Fibroblast of upper back skin (primary cell): ENCODE data around the gene VMO1.

Experiments used
- DNase-seq: peaks from one replicate; pipeline ENCODE4 v3.0.0-alpha.2; 2013

Gene VMO1

DNA sequence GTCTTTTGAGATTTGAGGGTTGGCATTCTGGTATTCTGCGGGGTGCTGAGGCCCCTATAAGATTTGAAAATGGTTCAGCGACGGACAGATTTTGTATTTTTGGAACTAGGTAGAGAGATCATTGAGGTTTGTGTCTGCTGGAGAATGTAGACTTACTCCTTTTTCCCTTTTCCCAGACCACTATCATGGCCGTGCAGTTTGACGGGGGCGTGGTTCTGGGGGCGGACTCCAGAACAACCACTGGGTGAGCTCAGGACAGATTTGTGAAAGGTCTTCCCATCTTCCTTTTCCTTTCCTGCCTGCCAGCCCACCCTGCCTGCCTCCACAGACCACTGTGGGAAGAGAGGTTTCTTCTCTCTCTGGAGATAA lies 10.4 kb upstream of the VMO1 start:
- peak; percentile 27 for DNase-seq

DNA sequence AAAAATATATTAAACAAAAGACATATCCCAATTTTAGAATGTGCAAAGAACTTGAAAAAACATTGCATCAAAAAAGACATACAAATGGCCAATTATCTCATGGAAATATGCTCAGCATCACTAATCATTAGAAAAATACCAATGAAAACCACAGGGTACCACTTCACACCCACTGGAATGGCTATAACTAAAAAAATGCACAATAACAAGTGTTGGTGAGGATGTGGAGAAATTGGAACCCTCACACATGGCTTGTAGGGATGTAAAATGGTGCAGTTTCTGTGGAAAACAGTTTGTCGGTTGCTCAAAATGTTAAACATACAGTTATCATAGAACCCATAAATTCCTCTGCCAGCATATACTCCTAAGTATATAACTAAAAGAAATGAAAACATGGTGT lies 9.0 kb upstream of the VMO1 start:
- no peak for DNase-seq

DNA sequence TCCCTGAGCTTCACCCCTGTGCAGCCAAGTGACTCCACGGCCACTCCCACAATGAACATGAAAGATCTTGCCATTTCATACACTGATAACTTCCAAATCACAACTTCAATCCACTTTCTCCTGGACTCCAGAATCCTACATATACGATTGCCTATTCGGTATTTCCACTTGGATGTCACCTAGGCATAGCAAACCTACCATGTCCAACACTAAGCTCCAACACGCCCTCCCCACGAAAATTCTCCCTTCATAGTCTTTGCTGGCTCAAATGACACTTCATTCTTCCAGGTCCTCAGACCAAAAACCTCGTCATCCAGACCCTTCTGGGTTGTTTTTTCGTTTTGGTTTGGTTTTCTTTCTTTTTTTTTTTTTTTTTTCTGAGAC lies 4.5 kb upstream of the VMO1 start:
- DNase-seq = no peak

DNA sequence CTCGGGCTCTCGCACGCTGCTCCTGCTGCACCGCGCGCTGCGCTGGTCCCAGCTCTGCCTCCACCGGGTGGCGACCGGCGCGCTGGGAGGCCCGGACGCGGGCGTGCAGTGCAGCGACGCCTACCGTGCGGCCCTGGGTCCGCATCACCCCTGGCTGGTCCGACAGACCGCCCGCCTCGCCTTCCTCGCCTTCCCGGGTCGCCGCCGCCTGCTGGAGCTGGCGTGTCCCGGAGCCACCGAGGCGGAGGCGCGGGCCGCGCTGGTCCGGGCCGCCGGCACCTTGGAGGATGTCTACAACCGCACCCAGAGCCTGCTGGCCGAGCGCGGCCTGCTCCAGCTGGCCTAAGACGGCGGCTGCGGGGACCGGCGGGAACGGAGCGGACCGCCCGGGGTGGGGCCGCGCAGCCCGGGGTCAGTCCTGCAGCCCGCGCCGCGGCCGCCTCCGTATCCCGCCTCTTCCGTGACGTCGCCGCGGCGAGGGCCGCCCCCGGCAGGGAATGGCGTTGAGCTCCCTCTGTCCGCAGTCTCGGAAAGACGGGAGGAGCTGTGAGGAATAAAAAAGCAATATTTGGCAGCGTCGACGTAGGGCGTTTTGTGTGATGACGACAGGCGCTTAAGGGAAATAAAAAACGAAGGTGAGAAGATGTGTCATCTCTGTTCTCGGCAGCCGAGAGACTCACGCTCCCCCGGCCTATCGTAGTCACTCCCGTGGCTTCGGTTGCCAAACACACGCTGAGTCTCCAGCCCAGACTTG lies 4.0 kb upstream of the VMO1 start:
- DNase-seq = peak; percentile 86

DNA sequence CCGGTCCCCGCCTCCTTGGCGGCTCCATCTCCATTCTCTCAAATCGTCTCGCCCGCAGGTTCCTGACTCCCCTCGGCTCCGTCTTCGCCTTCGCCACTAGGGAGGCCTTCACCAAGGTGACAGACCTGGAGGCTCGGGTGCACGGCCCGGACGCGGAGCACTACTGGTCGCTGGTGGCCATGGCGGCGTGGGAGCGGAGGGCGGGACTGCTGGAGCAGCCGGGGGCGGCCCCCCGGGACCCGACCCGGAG lies 3.5 kb upstream of the VMO1 start:
- no peak for DNase-seq

DNA sequence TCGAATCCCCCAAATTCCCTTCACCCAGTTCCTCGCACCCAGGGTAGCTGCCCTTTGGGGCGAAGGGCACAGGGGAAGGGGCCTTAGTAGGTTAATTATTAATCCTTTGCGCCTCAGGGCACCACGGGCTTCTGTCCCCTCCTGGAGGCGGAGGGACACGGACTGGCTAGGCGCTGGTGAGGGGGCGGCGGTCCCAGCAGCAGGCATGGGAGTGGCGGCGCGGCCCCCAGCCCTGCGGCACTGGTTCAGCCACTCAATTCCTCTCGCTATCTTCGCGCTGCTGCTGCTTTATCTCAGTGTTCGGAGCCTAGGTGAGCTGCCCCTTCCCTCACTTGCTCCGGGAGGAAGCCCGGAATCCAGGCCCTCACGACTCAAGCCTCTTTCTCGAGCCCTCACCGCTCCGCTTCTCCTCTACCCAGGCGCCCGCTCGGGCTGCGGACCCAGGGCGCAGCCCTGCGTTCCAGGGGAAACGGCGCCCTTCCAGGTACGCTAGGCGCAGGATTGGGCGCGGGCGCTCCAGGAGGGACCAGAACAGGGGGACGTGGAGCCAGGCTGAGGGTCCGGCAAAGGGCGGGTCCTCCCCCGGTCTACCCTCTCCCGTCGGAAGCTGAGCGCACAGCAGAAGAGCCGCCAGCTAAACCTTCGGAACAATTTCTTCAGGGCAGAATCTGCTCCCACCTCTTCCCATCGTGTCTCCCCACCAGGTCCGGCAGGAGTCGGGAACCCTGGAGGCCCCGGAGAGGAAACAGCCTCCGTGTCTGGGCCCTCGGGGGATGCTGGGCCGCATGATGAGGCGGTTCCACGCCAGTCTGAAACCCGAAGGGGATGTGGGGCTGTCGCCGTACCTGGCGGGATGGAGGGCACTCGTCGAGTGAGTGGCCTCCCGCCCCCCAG lies 2.9 kb upstream of the VMO1 start, which contains the start of gene GLTPD2:
TSS of gene GLTPD2 (plus strand) at position 158 of the 894 bp plus-strand sequence. CDS start at position 206, 48 bp downstream.
- no peak for DNase-seq

DNA sequence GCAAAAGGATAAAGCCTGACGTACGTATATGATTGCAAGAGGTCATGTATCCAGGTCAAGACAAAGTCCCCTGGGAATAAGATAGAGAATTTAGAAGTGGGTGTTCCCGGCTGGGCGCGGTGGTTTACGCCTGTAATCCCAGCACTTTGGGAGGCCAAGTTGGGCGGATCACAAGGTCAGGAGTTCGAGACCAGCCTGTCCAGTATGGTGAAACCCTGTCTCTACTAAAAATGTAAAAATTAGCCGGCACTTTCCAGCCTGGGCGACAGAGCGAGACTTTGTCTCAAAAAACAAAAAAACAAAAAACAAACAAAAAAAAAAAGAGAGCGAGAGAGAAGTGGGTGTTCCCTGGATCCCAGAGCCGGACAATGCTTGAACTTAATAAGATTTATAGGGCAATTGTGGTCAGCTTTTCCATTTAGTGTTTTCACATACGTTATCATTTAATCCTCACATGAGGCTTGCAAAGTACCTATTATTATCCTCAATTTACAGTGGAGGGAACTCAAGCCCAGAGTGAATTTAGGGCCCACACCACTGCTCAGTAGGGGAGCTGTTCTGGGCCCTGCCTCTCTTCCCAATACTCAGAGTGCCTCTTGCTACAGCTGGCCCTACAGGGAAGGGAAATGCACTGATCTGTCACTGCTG lies 2.1 kb upstream of the VMO1 start:
- DNase-seq = no peak

DNA sequence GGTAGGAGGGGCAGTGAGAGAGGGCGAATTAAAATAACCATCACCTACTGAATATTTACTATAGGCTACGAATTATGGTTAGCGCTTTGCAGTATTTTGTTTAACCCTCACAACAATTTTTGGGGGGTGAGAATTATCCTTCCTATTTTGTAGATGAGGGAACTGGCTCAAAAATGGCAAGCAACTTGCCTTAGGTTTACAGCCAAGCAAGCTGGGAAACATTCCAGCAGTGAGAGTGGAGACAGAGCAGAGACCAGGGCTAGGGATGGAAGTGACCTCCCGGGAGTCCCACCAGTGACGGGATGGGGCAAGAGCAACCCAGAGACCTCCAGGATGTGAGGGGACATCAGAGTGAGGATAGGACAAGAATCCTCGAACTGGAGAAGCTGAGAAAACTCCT lies 352 bp upstream of the VMO1 start:
- no peak for DNase-seq

DNA sequence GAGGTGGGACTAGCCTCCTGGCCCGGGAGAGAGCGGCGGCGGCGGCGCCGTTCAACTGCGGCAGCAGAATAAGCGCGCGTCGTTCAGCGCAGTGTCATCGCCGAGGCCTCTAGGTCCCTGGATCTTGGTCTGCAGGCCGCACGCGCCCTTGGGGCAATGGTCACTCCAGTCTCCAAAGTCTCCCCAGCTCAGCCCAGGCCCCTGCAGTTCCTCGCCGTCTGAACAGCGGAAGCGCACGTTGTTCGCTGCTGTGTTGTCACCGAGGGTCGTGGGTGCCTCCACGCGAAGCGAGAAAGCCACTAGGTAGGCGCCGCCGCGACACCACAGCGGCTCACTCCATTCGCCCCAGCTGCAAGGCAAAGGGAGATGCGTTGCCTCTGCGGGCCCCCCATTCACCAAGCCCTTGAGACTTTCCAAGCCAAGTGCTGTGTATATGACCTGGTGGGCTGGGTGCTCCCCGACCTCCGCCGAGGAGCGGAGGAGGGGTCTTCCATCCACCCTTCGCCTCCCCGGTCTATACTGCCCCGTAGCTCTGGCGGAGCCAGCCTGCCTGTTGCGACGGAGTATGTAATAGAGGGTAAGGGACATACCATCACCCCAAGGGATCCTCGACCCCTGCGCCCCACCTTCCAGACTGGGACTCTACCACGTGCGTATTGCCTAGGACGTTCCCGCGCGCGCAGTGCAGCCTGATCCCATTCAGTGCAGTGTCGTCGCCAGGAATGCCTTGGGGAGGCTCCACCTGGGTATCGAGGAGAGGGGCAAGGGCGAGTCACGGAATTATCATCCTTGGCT lies 656 bp downstream of the VMO1 start:
- no peak for DNase-seq

DNA sequence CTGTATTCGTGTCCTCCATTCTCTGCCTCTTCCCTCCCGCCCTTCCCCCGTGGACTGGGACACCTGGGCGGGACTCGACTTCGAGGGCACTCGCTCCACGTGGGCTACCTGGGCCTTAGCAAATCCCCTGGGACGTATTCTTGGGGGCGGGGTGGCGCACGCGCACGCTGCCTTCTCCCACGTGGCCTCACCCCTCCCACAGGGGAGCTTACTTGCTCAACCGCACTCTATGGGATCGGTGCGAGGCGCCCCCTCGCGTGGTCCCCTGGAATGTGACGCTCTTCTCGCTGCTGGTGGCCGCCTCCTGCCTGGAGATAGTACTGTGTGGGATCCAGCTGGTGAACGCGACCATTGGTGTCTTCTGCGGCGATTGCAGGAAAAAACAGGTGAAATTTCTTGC lies 3.5 kb downstream of the VMO1 start:
- no peak for DNase-seq

DNA sequence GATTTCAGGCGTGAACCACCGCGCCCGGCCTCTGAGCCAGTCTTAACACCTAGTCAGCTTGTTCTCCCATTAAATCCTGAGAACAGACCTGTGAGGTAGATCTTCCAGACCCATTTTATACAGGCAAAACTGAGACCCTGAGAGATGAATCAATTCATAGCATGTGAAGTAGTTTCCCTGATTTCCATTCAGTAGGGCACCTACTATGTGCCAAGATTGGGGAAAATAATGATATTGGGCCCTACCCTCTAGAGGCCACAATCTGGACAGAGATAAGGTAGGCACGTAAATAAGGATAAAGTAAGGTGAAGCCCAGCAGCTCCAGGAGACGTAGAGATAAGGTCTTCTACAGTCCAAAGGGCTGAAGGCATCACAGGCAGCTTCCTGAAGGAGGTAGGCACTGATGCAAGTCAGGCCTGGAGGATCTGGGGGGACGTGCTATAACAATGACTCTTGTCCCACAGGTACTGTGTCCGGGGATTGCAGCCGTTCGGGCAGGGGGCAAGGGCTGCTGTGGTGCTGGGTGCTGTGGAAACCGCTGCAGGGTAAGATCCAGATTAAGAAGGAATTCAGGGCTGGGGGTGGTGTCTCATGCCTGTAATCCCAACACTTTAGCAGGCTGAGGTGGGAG lies 5.7 kb downstream of the VMO1 start:
- no peak for DNase-seq

DNA sequence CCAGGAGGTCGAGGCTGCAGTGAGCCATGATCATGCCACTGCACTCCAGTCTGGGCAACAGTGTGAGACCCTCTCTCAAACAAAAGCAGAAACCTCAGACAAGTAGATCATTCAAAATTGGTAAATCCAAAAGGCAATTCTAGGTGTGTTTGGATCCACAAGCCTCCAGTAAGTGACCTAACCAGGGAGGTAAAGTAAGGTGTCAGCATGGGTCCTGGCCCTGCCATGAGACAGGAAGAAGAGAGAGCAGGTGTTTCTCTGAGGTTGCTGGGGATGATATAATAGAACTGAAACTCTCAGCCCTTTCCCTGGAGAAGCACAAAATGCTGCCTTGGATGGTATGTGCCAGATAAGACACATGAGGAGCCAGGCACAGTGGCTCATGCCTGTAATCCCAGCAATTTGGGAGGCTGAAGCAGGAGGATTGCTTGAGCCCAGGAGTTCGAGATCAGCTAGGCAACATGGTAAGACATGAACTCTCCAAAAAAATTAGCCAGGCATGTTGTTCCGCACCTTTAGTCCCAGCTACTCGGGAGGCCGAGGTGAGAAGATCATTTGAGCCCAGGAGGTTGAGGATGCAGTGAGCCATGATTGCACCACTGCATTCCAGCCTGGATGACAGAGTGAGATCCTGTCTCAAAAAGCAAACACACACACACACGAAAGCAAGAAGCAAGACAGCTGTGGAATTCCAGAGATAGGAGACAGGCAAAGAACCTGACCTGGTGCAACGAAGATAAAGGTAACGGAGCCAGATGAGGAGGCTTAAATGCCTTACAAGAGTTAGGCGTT lies 8.0 kb downstream of the VMO1 start:
- no peak for DNase-seq

DNA sequence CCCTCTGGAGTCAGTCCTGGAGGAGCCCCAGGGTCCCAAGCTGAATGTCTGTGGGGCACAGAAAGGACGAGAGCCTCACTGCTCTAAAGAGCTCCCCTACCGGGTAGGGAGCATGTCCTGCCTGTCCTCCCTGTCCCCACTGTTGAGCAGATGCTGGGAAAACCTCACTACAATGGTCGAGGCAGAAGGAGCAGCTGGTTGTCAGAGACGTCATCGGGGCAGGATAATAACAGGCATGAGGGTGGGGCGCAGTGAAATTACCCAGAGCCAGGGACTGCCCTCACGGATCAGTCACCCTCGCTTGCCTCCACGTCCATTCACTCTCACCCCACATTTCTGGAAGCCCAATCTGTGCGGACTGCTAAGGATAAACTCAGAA lies 13.9 kb downstream of the VMO1 start:
- no peak for DNase-seq

DNA sequence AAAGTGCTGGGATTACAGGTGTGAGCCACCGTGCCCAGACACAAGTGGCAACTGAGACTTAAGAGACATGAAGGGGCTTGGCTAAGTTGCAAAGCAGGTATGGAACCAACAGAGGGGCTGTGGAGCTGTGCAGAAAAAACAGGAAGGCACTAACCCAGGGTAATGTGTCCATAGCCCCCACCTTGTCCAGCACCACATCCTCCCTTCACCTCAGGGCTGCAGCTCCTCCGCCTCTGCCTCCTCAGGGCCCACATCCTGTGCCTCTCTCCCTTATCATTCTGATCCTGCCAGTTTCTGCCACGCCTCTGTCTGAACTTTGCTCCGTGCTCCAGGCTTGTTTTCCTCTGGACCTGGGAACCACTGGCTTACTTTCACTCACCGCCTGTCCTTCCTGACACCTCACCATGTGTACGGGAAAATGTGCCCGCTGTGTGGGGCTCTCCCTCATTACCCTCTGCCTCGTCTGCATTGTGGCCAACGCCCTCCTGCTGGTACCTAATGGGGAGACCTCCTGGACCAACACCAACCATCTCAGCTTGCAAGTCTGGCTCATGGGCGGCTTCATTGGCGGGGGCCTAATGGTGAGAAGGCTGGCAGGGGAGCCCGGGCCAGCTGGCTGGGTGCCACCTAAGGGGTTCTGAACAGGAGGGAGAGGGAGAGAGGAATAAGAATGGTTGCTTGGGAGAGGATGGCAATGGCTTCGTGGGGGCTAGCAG lies 14.5 kb downstream of the VMO1 start, which contains the start of gene TM4SF5:
TSS of gene TM4SF5 (plus strand) at position 368 of the 716 bp plus-strand sequence. CDS start at position 405, 37 bp downstream.
- DNase-seq = no peak

DNA sequence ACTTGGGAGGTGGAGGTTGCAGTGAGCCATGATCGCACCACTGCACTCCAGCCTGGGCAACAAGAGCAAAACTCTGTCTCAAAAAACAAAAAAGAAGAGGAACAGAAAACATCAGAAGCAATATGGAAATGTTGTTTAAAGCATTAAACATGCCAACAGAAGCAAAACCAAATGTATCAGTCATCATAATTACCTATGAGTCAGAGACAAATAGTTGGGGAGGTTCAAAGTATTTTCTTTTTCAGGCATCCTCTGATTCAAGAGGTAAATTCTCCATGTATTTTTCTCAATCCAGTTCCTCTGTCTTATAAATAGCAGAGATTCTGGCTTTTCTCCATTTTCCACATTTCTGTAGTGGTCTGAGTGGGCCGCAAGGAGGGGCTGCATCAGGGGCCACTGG lies 16.5 kb downstream of the VMO1 start:
- peak; percentile 15 for DNase-seq

DNA sequence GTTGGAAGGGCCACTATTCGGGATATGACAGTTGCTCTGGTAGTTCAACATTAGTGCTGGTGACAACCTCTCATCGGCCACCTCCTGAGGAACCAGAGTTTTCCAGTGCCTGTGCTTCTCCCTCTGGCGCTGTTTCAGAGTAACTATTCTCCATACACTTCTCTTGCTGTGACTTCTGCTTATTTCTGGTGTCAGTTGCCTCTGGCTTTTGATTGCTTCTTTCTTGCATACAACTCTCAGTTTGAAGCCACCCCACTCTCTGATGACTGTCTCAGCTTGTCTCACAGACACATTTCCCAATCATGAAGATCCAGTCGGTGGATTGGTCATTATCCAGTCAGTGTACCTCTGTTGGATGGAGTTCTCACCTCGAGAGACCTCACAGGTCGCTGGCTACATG lies 17.9 kb downstream of the VMO1 start:
- no peak for DNase-seq

DNA sequence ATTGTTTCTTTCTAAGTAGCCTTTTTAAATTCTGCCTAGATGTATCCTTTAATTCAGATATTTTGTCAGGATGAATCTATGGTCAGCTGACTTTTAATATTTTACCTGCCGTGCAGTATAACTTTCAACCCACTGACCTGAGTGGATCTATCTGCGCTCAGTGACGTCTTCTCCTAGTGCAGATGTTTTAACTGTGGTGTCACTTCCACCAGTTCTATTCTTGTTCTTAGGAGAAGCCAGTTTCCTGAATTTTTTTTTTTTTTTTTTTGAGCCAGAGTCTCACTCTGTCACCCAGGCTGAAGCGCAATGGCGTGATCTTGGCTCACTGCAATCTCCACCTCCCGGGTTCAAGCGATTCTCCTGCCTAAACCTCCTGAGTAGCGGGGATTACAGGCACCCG lies 19.4 kb downstream of the VMO1 start:
- no peak for DNase-seq

DNA sequence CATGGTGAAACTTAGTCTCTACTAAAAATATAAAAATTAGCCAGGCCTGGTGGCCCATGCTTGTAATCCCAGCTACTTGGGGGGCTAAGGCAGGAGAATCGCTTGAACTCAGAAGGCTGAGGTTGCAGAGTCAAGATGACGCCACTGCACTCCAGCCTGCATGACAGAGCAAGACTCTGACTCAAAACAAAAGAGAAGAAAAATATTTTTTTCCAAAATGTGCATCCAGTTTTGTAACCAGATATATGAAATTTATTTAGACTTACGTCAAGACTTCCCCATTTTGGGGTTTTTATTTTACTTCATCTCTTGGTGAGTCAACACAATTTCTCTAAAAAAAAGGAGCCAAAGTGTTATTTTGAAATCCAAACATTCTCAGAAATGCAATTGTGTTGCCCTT lies 20.0 kb downstream of the VMO1 start:
- no peak for DNase-seq

DNA sequence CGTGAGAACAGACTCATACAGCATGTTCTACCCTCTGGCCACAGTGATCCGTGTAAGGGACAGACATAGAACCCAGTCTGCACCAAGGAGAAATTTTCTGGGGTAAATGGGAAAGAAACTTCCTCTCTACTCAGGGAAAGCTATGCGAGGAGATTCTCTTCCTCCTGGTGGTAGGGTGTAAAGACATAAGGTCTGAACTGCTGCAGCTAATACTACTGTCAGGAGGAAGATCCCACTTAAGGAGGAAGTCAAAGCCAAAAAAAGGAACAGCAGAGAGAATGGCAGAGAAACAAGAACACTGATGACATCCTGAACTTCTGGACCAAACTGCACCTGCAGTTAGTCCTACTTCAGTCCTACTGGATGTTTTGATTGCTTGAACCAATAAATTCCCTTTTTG lies 21.6 kb downstream of the VMO1 start:
- DNase-seq = no peak

DNA sequence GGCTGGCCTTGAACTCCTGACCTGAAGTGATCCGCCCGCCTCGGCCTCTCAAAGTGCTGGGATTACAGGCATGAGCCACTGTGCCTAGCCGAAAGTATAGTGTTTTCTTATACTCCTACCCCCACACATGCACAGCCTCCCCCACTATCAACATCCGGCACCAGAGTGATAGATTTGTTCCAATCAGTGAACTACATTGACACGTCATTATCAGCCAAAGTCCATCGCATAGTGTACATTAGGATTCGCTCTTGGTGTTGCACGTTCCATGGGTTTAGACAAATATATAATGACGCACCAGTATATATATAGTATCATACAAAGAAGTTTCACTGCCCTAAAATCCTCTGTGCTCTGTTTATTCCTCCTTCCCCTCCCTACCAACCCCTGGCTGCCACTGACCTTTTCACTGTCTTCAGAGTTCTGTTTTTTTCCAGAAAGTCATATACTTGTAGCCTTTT lies 26.4 kb downstream of the VMO1 start:
- DNase-seq = no peak

DNA sequence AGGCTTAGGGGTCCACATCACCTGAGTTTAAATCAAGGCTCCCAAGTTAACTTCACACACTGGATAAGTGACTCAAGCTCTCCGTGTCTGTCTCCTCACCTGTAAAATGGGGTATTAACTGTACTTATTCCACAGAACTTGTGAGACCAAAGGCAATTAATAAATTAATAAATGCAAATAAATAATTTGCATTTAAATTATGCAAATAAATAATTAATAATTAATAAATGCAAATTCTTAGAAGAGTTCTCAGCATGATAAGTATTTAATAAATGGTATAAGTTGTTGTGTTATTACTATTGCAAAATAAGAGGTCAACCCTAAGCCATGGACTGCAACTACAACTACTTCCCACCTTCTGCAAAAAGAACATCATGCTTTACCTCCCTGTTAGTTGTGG lies 32.8 kb downstream of the VMO1 start:
- no peak for DNase-seq
